ENCODE measurements around the gene CACHD1. TPM values are rescaled to one million over a fixed set of nuclear protein-coding genes. Genes with fewer than 3 reads are reported as not detected.
"Not testable (repeated sequence)": the region's sequence is repeated elsewhere in the genome, so short reads cannot be mapped to it uniquely, and the experiment has no call there.

The CACHD1 gene
- total RNA-seq, 1 experiment from 2014 or later: 1.2 TPM

DNA sequence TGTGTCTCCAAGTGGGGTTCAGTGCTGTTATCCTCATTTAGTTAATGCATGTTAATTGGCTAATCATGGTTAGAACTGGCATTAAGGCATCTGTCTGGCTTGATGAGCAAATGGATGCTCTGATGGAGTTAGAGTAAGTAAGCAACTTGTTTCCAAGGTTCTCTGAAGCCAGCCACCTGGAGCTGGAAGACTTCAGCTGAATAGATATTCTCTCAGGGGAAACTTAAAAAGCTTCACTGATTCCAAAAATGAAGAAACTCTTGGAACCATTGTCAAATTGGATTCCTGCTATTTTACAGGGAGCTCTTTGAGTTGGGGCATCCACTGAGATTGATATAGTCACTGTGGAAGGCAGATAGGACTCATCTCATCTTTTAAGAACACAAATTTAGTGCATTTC, 118.9 kb downstream of the CACHD1 start:
- no peak for DNase-seq (ENCODE audit: low read depth)

GRCh38 chr1:64590316-64590715, 120.4 kb downstream of the CACHD1 start:
- DNase-seq (ENCODE audit: low read depth): no peak

- DNase-seq (ENCODE audit: low read depth): no peak
Observed at GRCh38 chr1:64594446-64594845, 124.5 kb downstream of the CACHD1 start.

DNA sequence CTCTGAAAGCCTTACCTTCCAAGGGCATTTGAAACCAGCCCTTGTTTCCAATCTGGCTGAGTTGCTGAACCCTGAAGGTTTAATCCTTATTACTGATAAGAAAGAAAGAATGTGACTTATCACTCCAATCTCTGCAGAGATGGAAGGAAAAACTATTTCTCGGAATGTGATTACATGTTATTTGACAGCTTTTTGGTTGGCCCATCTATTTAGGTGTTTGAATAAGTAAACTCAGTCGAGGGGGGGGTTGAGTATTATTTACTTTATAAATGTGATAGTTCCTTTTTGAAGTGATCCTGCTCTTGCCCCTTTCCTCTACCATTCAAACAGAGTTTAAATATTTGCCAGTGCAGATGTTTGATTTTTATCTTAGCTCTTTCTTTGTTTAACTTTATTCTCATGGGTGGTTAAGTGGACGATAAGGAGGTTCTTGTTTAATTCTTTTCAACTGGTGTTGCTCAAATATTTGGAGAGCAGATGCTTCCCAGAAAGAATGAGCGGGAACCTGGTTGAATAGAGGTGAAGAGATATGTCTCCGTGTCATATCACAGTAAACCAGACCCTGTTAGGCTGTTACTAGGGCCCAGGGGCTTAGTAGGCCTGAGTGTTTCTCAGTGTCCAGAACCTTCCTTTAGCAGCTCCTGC, 126.1 kb downstream of the CACHD1 start:
- DNase-seq (ENCODE audit: low read depth): no peak

DNA sequence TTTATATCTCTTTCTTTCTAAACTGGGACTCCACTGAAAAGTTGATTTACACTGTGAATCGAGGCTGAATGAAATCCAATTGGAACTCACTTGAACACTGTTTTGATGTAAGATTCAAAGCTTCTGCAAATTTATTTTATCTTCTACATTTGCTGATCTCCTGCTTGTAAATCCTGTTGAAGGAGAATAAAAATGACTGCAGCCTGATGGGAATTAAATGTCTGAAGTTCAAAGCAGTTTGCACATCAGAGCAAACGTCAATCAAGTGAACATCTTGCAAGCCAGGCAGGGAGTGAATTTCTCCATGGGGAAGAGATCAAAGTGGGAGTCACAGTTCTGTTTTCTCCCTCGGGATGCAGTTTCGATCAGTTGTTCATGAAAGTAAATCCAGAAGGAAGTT, 127.2 kb downstream of the CACHD1 start:
- no peak for DNase-seq (ENCODE audit: low read depth)

GRCh38 chr1:64598100-64598571, 128.2 kb downstream of the CACHD1 start:
- peak; percentile 23 for DNase-seq (ENCODE audit: low read depth)

- no peak for DNase-seq (ENCODE audit: low read depth)
Observed at GRCh38 chr1:64599242-64599641, 129.3 kb downstream of the CACHD1 start.

DNA sequence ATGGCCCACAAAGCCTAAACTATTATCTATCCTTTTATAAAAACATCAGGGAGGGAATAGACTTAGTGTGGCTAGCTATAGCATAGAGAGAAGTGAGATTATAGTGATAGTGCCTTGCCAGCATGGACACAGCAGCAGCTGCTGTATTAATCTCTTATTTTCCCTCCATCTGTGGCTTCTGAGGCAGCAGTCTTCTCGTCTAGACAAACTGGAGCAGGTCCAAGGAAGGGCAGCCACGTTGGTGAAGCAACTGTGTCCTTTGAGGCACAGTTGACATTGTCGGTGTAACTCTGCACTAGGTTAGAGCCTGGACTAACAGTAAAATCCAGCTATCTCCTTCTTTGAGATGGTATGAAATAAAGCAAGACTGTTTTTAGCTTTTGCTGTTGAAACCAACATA, 131.3 kb downstream of the CACHD1 start:
- DNase-seq (ENCODE audit: low read depth): no peak

GRCh38 chr1:64608005-64608650, 138.2 kb downstream of the CACHD1 start:
- DNase-seq (ENCODE audit: low read depth): no peak

DNA sequence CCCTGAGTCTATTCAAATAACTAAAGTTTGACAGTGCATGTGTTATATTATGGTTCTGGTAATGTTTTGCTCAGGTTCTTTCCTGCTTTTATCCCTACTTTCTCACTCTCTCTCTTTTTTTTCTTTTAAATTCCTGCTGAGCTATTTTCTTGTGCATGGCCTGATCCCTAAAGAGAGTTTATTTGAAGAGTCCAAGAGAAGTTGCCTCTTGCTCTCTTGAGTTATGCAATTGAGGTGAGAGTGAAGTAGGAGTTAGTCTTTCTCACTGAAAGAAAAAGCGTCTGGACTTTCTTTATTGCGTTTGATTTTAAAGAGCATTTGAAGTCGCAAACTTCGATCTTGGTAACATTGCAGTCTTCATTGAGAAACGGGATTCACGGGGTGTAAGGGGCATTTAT, 138.7 kb downstream of the CACHD1 start:
- no peak for DNase-seq (ENCODE audit: low read depth)

DNA sequence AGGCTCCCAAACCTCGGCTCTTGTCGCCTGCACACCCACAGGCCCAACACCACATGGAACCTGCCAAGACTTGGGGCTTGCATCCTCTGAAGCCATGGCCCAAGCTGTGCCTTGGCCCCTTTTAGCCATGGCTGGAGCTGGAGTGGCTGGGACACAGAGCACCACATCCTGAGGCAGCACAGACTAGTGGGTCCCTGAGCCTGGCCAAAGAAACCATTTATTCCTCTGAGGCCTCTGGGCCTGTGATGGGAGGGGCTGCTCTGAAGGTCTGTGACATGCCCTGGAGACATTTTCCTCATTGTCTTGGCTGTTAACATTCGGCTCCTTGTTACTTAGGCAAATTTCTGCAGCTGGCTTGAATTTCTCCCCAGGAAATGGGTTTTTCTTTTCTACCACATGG, 141.0 kb downstream of the CACHD1 start:
- not testable (repeated sequence) for DNase-seq (ENCODE audit: low read depth)

DNA sequence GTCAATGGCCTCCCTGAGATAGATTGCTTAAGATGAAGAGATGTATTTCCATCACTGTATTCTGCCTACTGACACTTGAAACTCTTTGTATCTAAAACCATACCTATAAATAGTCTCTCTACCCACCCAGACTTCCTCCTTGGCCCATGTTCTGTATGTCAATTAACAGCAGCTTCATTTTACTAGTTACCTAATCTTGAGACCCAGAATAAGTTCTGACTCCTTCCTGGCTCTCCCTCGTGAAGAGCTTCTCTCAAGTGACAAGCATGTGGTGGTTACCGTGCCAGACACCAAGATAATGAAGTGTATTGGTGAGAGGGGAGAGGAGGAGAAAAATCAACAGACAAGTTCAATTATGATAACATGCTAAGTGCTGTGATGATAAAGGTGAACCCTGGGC, 146.1 kb downstream of the CACHD1 start:
- DNase-seq (ENCODE audit: low read depth): no peak

- DNase-seq (ENCODE audit: low read depth): peak; percentile 52
Observed at GRCh38 chr1:64623750-64624191, 153.8 kb downstream of the CACHD1 start.

DNA sequence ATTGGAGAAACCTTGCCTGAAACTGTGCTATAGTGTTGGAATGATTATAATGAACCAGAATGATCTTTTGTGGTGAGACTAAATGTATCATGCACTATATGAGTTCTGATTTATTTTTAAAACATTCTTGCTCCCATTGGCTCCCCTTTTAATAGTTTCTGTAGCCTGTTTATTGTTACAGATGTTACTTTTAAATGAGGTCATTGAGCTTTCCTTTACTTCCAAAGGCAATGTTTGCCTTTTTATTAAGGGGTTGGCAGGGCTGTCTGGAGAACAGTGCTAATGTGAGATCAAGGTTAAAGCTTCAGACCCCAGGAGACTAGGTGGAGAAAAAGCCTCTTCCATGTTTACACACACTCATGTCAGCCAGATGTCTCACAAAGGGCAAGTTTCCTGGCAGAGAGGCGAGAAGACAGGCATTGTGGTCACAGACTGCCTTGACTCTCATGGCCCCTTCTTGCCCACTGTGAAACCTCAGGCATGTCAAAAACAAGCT, 154.3 kb downstream of the CACHD1 start:
- DNase-seq (ENCODE audit: low read depth): peak; percentile 40

GRCh38 chr1:64624808-64625207, 154.9 kb downstream of the CACHD1 start:
- no peak for DNase-seq (ENCODE audit: low read depth)

DNA sequence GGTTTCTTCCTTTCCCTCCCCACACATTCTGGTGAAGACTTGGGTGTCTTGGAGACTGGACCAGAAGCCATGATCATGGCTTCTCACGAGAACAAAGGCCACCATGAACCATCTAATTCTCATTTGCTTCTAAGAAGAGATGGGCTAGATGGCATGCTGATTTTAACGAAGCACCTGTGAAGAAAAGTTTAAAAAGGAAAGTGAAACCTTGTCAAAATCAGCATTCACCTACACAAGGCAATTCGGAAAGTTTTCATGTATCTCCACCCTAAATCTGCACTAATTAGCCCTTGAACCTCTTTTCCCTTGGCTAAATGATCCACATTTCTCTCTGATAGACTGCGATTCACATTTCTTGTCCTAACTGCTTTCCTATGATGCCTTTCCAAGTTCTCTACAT, 160.7 kb downstream of the CACHD1 start:
- DNase-seq (ENCODE audit: low read depth): no peak

DNA sequence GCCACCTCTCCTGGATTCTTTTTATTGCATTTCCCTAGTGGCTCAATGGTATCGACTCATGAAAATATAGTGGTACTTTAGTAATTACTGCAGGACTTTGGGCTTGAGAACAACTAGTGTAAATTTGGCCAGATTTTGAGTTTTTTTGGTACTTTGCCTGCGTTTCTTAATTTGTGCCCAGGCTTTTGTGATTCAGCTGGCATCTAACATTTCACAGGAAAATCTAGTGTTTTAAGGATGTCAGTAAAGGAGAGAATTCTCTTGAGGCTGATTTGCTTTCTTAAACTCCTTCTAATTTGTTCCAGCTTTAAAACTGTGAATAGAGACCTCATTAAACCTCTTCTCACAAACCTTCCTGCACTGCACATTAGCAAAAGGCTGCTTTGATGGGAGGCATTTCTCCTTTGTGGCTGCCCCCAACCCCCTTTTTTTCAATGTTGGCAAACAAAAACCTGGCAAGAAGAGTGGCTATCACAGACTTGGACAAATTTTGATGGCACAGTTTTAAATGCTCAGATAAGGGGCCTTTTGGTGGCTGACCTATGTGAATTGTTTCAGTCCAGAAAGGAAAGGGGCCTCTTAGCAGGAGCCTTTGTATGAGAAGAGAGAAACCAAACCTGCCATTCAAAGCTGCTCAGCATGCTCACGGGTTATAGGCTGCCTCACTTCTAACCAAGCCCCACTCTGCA, 161.6 kb downstream of the CACHD1 start:
- DNase-seq (ENCODE audit: low read depth): no peak

- no peak for DNase-seq (ENCODE audit: low read depth)
Observed at GRCh38 chr1:64632936-64633335, 163.0 kb downstream of the CACHD1 start.

DNA sequence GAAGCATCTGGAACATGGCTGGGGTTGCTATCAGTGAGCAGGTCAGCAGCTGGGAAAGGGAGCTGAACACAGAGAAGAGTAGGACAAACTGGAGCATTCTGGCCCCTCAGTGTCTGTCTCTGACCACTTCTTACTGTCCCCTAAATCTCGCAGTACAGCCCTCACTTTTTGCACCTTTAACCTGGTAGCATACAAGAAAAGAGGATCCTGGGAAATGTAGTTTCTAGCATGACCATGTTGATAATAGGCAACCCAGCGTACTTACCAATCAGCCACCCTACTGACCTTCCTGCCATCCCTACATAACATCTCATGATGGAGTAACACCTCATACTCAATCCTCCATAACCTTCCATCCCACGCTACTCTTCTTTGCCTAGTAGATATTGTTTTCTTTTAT, 175.8 kb downstream of the CACHD1 start:
- no peak for DNase-seq (ENCODE audit: low read depth)

- no peak for DNase-seq (ENCODE audit: low read depth)
Observed at GRCh38 chr1:64650411-64650810, 180.5 kb downstream of the CACHD1 start.

DNA sequence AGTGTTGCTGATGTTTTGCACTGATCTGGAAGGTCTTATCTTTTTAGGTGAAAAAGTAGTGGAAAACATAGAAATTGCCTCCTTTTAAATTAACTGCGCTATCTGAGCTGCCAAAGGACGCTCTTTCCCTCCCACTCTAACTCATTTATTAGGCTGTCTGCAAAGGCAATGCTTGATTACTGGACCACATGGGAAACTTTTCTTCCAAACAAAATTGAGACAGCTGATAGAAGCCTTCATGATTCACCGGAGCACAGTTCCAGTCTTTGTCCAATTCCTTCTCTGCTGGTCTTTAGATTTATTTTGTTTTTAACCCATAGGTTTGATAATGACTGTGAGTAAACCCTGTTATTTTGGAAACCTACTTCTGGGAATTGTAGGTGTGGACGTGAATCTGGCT, 181.9 kb downstream of the CACHD1 start:
- DNase-seq (ENCODE audit: low read depth): no peak

DNA sequence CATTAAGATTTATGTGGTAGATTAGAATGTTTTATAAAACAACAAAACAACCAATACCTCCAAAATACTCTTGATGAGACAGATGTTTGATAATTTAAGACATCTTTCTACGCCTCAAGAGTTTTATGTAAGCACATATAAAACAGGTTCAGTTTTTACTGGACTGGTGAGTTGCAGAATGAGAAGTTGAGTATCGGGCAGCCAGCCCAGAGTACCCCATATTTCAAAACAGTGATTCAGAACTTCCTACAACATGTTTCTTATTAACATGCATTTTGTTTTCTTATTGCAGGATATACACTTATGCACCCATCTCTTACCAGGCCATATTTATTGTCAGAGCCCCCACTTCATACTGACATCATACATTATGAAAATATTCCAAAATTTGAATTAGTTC, 183.5 kb downstream of the CACHD1 start:
- DNase-seq (ENCODE audit: low read depth): no peak

Measured in RPMI7951 (cell line).